GM19438 (cell line): Measurements from ENCODE around the gene SEMA3F.

Experiments
- ATAC-seq: cut with Tn5 transposase; IDR thresholded peaks from one replicate; pipeline ENCODE4 v1.9.1; 2021; ENCODE audit warnings: low read depth; ENCODE audit not compliant: unreplicated experiment

The SEMA3F gene

GRCh38 chr3:50130436-50130835, 24.7 kb upstream of the SEMA3F start:
- no peak for ATAC-seq

- no peak for ATAC-seq
Observed at GRCh38 chr3:50132421-50133282, 22.5 kb upstream of the SEMA3F start.

- no peak for ATAC-seq
Observed at GRCh38 chr3:50133283-50133615, 21.9 kb upstream of the SEMA3F start.

- ATAC-seq: no peak
Observed at GRCh38 chr3:50134367-50134766, 20.8 kb upstream of the SEMA3F start.

GRCh38 chr3:50135964-50136363, 19.2 kb upstream of the SEMA3F start:
- no peak for ATAC-seq

GRCh38 chr3:50136714-50137405, 18.3 kb upstream of the SEMA3F start:
- no peak for ATAC-seq

- no peak for ATAC-seq
Observed at GRCh38 chr3:50137531-50137930, 17.6 kb upstream of the SEMA3F start.

GRCh38 chr3:50138266-50139200, 16.6 kb upstream of the SEMA3F start:
- ATAC-seq: no peak

GRCh38 chr3:50139308-50139707, 15.8 kb upstream of the SEMA3F start:
- no peak for ATAC-seq

- ATAC-seq: no peak
Observed at GRCh38 chr3:50139718-50140423, 15.3 kb upstream of the SEMA3F start.

GRCh38 chr3:50140990-50141389, 14.1 kb upstream of the SEMA3F start:
- ATAC-seq: no peak

GRCh38 chr3:50146316-50146901, 8.7 kb upstream of the SEMA3F start:
- no peak for ATAC-seq

- ATAC-seq: no peak
Observed at GRCh38 chr3:50147016-50147415, 8.1 kb upstream of the SEMA3F start.

GRCh38 chr3:50147447-50147846, 7.7 kb upstream of the SEMA3F start:
- ATAC-seq: no peak

GRCh38 chr3:50147861-50148260, 7.3 kb upstream of the SEMA3F start:
- no peak for ATAC-seq

GRCh38 chr3:50150404-50150750, 4.7 kb upstream of the SEMA3F start:
- no peak for ATAC-seq

GRCh38 chr3:50150863-50151686, 4.0 kb upstream of the SEMA3F start:
- no peak for ATAC-seq

GRCh38 chr3:50151728-50152127, 3.4 kb upstream of the SEMA3F start:
- ATAC-seq: no peak

GRCh38 chr3:50153782-50154475, 1.2 kb upstream of the SEMA3F start:
- ATAC-seq: no peak
